ENCODE results near the gene HIVEP2. TPM values are rescaled to one million over a fixed set of nuclear protein-coding genes. Genes with fewer than 3 reads are reported as not detected.

Gene HIVEP2
- total and polyA plus RNA-seq, 2 donors from 2014 or later: 2.4 to 26.0 TPM

GRCh38 chr6:142918339-142919042 is 26.5 kb downstream of the HIVEP2 start:
- FAIRE-seq: peak; percentile 21
- H3K9ac ChIP-seq (ENCODE audit: low read length in 3 of 3): no peak overlapping the region

GRCh38 chr6:142916881-142917280 is 28.1 kb downstream of the HIVEP2 start:
- TF ChIP-seq CTCF (IDR thresholded peaks at IDR 0.05; ENCODE audit: borderline replicate concordance, extremely low read depth, insufficient read depth): no peak
- DNase-seq: no peak
- H3K36me3 ChIP-seq (ENCODE audit: control insufficient read depth in 2 of 3, insufficient read depth in 3 of 3, low read length in 3 of 3): peaks cover 0 to 3% (median 0%) of the 10 kb centered on the region in 3 donors
- no peaks in the 10 kb centered on the region for H3K9me3 ChIP-seq (ENCODE audit: control insufficient read depth in 2 of 3, insufficient read depth in 1 of 3, low read length in 3 of 3)
- intact Hi-C loops (cut with DNase I): no loop called here
- H3K9ac ChIP-seq (ENCODE audit: low read length in 3 of 3): no peak overlapping the region
- H3K4me1 ChIP-seq (ENCODE audit: control insufficient read depth in 2 of 3, insufficient read depth in 2 of 3, low read depth in 1 of 3, low read length in 3 of 3): no peaks in the 10 kb centered on the region
- no peaks in the 10 kb centered on the region for H3K27me3 ChIP-seq (ENCODE audit: control insufficient read depth, insufficient read depth, low read length)
- no peak overlapping the region for H3K4me3 ChIP-seq (ENCODE audit: low read length in 3 of 3)
- H3K27ac ChIP-seq (ENCODE audit: low read depth in 2 of 2, low read length in 2 of 2): no peak overlapping the region
- FAIRE-seq: no peak

More at GRCh38 chr6:142918339-142919042, 26.5 kb downstream of the HIVEP2 start:
- no peaks in the 10 kb centered on the region for H3K9me3 ChIP-seq (ENCODE audit: control insufficient read depth in 2 of 3, insufficient read depth in 1 of 3, low read length in 3 of 3)
- intact Hi-C loops (cut with DNase I): no loop called here
- H3K4me3 ChIP-seq (ENCODE audit: low read length in 3 of 3): no peak overlapping the region
- H3K27me3 ChIP-seq (ENCODE audit: control insufficient read depth, insufficient read depth, low read length): no peaks in the 10 kb centered on the region
- no peak for TF ChIP-seq CTCF (IDR thresholded peaks at IDR 0.05; ENCODE audit: borderline replicate concordance, extremely low read depth, insufficient read depth)
- H3K27ac ChIP-seq (ENCODE audit: low read depth in 2 of 2, low read length in 2 of 2): no peak overlapping the region
- no peaks in the 10 kb centered on the region for H3K4me1 ChIP-seq (ENCODE audit: control insufficient read depth in 2 of 3, insufficient read depth in 2 of 3, low read depth in 1 of 3, low read length in 3 of 3)
- H3K36me3 ChIP-seq (ENCODE audit: control insufficient read depth in 2 of 3, insufficient read depth in 3 of 3, low read length in 3 of 3): peaks cover 0 to 3% (median 0%) of the 10 kb centered on the region in 3 donors
- peak in 4 of 5 donors; percentile 50 to 83 (median 70) for DNase-seq

GRCh38 chr6:142914937-142915697 is 29.9 kb downstream of the HIVEP2 start:
- Histone ChIP-seq H3K27ac (ENCODE audit: low read depth in 2 of 2, low read length in 2 of 2) (no peak overlapping the region), H3K36me3 (ENCODE audit: control insufficient read depth in 2 of 3, insufficient read depth in 3 of 3, low read length in 3 of 3) (peaks cover 0 to 3% (median 0%) of the 10 kb centered on the region in 3 donors), H3K4me3 (ENCODE audit: low read length in 3 of 3) (no peak overlapping the region), H3K9me3 (ENCODE audit: control insufficient read depth in 2 of 3, insufficient read depth in 1 of 3, low read length in 3 of 3) (no peaks in the 10 kb centered on the region), H3K4me1 (ENCODE audit: control insufficient read depth in 2 of 3, insufficient read depth in 2 of 3, low read depth in 1 of 3, low read length in 3 of 3) (no peaks in the 10 kb centered on the region), H3K9ac (ENCODE audit: low read length in 3 of 3) (no peak overlapping the region), H3K27me3 (ENCODE audit: control insufficient read depth, insufficient read depth, low read length) (no peaks in the 10 kb centered on the region)
- FAIRE-seq: no peak
- no peak for TF ChIP-seq CTCF (IDR thresholded peaks at IDR 0.05; ENCODE audit: borderline replicate concordance, extremely low read depth, insufficient read depth)
- intact Hi-C loops (cut with DNase I): no loop called here
- no peak for DNase-seq
